Measurements from ENCODE around the gene LDB2.

Gene LDB2

GRCh38 chr4:16627999-16628398, 270.4 kb downstream of the LDB2 start:
- DNase-seq = no peak
- no peaks in the 10 kb centered on the region for H3K9me3 ChIP-seq (ENCODE audit: severe bottlenecking)
- peaks cover 4% of the 10 kb centered on the region for H3K27me3 ChIP-seq (ENCODE audit: insufficient read depth, low read depth, severe bottlenecking)
- no peak overlapping the region for H3K27ac ChIP-seq
- H3K4me3 ChIP-seq (ENCODE audit: low read depth, low read length) = no peak overlapping the region
- no peaks in the 10 kb centered on the region for H3K36me3 ChIP-seq
- TF ChIP-seq, protein P1, sequence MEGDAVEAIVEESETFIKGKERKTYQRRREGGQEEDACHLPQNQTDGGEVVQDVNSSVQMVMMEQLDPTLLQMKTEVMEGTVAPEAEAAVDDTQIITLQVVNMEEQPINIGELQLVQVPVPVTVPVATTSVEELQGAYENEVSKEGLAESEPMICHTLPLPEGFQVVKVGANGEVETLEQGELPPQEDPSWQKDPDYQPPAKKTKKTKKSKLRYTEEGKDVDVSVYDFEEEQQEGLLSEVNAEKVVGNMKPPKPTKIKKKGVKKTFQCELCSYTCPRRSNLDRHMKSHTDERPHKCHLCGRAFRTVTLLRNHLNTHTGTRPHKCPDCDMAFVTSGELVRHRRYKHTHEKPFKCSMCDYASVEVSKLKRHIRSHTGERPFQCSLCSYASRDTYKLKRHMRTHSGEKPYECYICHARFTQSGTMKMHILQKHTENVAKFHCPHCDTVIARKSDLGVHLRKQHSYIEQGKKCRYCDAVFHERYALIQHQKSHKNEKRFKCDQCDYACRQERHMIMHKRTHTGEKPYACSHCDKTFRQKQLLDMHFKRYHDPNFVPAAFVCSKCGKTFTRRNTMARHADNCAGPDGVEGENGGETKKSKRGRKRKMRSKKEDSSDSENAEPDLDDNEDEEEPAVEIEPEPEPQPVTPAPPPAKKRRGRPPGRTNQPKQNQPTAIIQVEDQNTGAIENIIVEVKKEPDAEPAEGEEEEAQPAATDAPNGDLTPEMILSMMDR (IDR thresholded peaks at IDR 0.05; ENCODE audit: low read depth, low read length) = no peak

GRCh38 chr4:16626945-16627344, 271.5 kb downstream of the LDB2 start:
- no peak overlapping the region for H3K27ac ChIP-seq
- no peak overlapping the region for H3K4me3 ChIP-seq (ENCODE audit: low read depth, low read length)
- peaks cover 4% of the 10 kb centered on the region for H3K27me3 ChIP-seq (ENCODE audit: insufficient read depth, low read depth, severe bottlenecking)
- TF ChIP-seq, protein P1 (IDR thresholded peaks at IDR 0.05; ENCODE audit: low read depth, low read length) = no peak
- no peaks in the 10 kb centered on the region for H3K36me3 ChIP-seq
- DNase-seq = no peak
- no peaks in the 10 kb centered on the region for H3K9me3 ChIP-seq (ENCODE audit: severe bottlenecking)

DNA sequence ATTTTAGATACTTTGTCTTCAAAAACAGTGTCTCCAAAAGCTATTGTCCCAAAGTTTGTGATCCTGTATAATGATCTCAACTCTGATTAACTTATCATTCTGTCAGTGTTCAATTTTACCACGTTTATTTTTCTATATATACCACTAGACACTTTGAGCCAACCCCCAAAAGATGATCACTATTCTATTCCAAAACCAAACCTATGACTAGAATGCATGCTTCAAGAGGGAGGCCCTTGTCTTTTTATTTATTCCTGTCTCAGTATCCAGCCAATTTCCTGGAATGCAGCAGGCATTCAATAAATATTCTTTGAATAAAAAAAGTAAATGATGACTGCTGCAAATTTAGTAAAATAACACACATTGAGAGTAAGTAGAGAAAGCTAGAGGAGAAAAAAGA, 275.6 kb downstream of the LDB2 start:
- DNase-seq = no peak
- H3K9me3 ChIP-seq (ENCODE audit: severe bottlenecking) = no peaks in the 10 kb centered on the region

DNA sequence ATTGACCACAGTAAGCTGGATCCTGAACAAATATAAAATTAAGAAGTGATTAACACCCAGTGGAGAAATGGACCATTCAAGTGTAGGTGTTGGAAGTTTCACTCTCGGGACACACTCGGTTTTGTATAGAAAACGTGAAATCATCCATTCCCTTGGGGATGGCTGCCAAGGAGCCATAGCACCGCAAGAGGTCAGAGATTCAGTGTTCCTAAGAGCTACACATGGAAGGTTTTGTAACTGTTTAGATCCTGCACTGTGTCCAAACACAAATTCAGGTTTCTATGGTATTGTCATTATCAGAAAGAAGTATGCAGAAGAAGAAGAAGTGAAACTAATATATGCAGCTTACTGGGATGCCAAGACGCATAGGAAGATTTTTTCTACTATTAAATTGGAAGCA, 281.0 kb downstream of the LDB2 start:
- Histone ChIP-seq H3K4me3 (ENCODE audit: low read depth, low read length) (no peak overlapping the region), H3K27me3 (ENCODE audit: insufficient read depth, low read depth, severe bottlenecking) (no peaks in the 10 kb centered on the region), H3K9me3 (ENCODE audit: severe bottlenecking) (no peaks in the 10 kb centered on the region), H3K27ac (no peak overlapping the region), H3K36me3 (no peaks in the 10 kb centered on the region)
- TF ChIP-seq, protein P1 (IDR thresholded peaks at IDR 0.05; ENCODE audit: low read depth, low read length) = no peak
- DNase-seq = no peak

More for the DNA sequence above, 275.6 kb downstream of the LDB2 start:
- H3K36me3 ChIP-seq = no peaks in the 10 kb centered on the region
- H3K27ac ChIP-seq = no peak overlapping the region
- H3K27me3 ChIP-seq (ENCODE audit: insufficient read depth, low read depth, severe bottlenecking) = no peaks in the 10 kb centered on the region
- H3K4me3 ChIP-seq (ENCODE audit: low read depth, low read length) = no peak overlapping the region
- TF ChIP-seq, protein P1 (IDR thresholded peaks at IDR 0.05; ENCODE audit: low read depth, low read length) = no peak

GRCh38 chr4:16617011-16617410, 281.4 kb downstream of the LDB2 start:
- Histone ChIP-seq H3K27ac (no peak overlapping the region), H3K27me3 (ENCODE audit: insufficient read depth, low read depth, severe bottlenecking) (no peaks in the 10 kb centered on the region), H3K4me3 (ENCODE audit: low read depth, low read length) (no peak overlapping the region), H3K9me3 (ENCODE audit: severe bottlenecking) (no peaks in the 10 kb centered on the region), H3K36me3 (no peaks in the 10 kb centered on the region)
- no peak for DNase-seq
- TF ChIP-seq, protein P1 (IDR thresholded peaks at IDR 0.05; ENCODE audit: low read depth, low read length) = no peak

DNA sequence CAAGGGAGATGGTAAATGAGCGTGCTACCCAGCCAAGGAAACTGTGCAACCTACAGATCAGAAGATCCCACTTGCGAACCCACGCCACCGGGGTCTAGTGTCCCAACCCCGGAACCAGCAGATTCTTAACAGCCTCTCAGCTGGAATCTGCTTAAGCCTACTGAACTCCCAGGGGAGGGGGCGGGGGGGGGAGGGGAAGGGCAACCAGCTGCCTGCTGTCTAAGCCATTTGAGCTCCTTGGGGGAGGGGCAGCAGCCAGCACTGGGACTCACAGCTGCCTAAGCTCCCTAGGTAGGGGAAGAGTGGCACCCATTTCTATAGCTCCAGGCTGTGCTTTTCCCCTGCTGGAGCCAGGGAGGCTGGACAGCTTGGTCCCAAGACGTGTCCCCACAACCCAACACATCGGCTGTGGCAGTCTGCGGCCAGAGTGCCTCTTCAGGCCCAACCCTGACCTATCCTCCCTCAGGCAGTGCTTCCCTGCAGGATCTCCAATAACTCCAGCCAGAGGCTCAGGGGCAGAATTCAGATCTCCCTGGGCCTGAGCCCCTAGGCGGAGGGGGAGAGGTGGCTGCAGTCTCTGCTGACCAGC, 289.2 kb downstream of the LDB2 start:
- peak; percentile 86 for DNase-seq
- peaks cover 14% of the 10 kb centered on the region for H3K9me3 ChIP-seq (ENCODE audit: severe bottlenecking)
- TF ChIP-seq, protein P1 (IDR thresholded peaks at IDR 0.05; ENCODE audit: low read depth, low read length) = no peak
- peak overlapping the region; percentile 69 for H3K27ac ChIP-seq
- no peaks in the 10 kb centered on the region for H3K27me3 ChIP-seq (ENCODE audit: insufficient read depth, low read depth, severe bottlenecking)
- no peak overlapping the region for H3K4me3 ChIP-seq (ENCODE audit: low read depth, low read length)
- no peaks in the 10 kb centered on the region for H3K36me3 ChIP-seq
